Stimulated activated CD4-positive, alpha-beta T cell treated with anti-CD3 and anti-CD28 coated beads, Interleukin-12 subunit alpha, Interleukin-12 subunit beta, amount 100 ng/mL, for 4 hours (primary cell): ENCODE measurements around the gene OR56A5.

ENCODE experiments used
- DNase-seq: peaks from one replicate; pipeline ENCODE4 v3.0.0-alpha.2; 2020

The OR56A5 gene

DNA sequence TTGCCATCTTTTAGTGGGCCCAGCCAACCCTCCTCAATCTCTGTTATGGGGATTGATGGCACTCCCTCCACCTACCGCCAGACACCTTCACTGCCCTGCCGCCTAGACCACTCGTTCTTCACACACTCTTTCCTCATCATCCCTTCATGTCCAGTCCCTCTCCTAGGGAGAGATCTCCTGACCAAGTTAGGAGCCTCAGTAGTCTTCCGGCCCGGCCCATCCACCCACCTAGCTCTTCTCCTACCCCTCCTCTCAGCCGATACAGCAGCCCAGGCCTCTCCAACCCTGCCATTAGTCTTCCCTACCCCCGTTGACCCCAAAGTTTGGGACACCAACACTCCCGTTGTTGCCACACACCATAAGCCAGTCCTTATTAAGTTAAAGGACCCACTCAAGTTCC lies 37.2 kb downstream of the OR56A5 start:
- no peak for DNase-seq

DNA sequence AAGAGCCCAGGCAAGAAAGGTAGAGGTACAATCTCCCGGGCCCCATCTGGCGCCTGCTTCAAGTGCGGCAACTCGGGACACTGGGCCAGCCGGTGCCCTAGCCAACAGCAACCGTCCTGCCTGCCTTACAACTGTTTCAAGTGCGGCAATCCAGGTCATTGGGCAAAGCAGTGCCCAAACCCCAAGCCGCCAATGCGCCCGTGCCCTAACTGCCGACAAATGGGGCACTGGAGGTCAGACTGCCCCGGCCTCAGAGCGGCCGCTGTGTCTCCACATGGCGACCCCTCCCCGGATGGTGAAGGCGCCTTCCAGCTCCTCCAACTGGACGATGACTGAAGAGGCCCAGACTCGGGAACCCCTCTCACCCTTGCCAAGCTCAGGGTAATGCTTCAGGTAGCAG lies 37.7 kb downstream of the OR56A5 start:
- DNase-seq = no peak

DNA sequence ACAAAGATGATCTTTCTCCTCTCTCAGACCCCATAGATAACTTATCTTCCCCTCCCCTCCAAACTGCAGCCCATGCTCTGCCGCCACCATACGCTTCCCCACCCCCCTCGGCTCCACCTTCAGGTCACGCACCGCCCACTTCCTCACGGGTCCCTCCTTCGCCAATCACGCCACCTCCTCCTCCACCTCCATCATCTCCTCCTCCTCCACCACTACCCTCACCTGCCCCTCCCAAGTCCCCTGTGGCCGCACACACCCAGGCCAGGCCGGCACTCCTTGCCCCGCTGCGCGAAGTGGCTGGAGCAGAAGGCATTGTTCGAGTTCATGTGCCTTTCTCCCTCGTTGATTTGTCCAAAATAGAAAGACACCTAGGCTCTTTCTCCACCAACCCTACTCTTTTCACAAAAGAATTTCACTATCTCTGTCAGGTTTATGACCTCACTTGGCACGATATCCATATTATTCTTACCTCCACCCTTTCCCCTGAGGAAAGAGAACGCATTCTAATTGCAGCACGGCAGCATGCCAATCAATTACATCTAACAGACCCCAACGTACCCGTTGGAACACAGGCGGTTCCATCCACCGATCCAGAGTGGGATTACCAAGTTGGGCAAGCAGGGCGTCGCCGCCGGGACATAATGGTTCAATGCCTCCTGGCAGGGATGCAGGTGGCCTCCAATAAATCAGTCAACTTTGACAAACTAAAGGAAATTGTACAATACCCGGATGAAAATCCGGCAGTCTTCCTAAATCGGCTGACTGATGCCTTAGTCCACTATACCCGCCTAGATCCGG lies 38.5 kb downstream of the OR56A5 start:
- DNase-seq = no peak

DNA sequence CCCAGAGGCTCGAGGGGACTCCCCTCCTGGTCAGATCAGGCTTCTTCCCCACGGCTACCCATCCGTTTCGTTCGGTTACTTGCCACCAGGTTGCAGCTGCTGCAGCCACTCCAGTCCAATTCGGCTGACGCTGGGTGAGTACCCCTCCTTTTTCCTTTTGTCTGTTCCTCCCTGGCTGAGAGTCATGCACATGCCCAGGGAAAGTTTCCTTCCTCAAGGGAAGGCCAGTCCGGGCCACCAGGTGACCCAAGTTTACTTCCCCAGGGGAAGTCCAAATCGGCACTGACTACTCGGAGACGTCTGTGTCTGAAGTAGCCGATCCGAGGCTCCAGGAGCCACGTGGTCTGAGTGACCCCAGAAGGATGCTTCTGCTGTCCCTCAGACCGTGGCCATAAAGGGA lies 39.5 kb downstream of the OR56A5 start:
- DNase-seq = no peak

DNA sequence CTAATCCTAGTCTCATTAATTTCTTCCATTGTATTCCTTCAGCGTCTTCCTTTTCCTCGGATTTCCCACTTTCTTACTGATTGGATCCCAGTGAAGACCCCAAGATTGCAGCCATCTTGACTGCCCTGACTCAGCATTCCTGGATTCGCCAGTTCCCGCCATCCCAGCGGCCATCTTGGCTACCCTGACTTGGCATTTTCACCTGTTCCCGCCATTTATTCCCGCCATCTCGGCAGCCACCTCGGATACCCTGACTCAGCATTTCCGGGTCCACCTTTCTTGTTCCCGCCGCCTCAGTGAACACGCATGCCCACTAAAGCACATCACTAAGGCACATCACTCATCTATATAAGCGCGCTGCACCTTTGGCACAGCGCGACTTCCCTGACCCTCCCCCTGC lies 40.0 kb downstream of the OR56A5 start:
- no peak for DNase-seq

DNA sequence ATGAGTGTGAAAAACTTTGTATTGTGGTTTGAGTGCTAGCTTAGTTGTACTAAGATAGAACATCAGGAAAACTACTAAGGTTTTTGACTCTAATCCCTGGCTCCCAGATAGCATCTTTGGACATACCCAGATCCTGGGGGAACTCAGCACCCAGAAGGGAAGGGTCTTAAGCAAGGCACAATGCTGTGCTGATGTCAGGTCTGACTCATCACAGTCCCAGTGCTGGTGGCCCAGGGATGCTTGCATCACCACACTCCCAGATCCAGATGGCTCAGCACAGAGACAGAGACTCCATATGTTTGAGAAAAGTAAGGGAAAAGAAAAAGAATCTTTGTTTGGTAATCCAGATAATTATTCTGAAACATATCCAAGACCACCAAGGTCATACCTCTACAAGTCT lies 44.5 kb downstream of the OR56A5 start:
- no peak for DNase-seq

DNA sequence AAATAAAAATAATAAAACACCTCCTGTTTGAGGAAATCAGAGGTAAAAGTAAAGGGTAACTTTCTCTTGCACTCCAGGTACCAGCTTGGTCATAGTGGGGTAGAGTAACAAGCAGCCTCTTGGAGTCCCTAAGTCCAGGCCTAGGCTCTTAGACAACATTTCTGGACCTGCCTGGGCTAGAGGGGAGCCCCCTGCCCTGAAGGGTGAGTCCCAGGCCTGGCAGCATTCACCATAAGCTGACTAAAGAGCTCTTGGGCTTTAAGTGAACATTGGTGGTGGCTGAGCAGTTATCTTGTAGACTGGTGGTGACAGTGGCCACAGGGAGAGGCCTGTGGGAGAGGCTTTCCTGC lies 44.9 kb downstream of the OR56A5 start:
- no peak for DNase-seq

DNA sequence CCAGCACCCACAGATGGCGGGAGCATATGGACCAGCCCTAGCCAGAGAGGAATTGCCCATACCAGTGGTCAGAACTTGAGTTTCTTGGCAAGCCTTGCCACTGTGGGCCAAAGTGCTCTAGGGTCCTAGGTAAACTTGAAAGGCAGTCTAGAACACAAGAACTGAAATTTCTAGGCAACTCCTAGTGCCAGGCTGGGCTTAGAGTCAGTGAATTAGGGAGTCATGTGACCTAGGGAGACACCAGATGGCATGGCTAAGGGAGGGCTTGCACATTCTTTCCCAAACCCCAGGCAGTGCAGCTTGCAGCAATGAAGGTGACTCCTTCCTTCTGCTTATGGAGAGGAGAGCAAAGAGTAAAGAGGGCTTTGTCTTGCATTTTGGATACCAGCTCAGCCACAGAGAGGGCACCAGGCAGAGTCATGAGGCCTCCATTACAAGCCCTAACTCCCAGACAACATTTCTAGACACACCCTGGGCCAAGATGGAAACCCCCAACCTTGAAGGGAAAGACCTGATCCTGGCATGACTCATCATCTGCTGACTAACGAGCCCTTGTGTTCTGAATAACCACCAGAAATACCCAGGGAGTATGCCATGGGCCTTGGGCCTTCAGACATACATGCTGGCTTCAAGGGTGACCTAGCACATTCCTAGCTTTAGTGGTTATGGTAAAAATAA lies 45.4 kb downstream of the OR56A5 start:
- no peak for DNase-seq
